ENCODE data around the gene ZNRF2. TPM values are rescaled to one million over a fixed set of nuclear protein-coding genes. Genes with fewer than 3 reads are reported as not detected.

Gene ZNRF2
- total RNA-seq, 1 donor from 2014 or later, result 8.1 TPM

GRCh38 chr7:30405179-30405578 is 120.8 kb downstream of the ZNRF2 start:
- no peak for DNase-seq (ENCODE audit: low read depth in 2 of 2)

DNA sequence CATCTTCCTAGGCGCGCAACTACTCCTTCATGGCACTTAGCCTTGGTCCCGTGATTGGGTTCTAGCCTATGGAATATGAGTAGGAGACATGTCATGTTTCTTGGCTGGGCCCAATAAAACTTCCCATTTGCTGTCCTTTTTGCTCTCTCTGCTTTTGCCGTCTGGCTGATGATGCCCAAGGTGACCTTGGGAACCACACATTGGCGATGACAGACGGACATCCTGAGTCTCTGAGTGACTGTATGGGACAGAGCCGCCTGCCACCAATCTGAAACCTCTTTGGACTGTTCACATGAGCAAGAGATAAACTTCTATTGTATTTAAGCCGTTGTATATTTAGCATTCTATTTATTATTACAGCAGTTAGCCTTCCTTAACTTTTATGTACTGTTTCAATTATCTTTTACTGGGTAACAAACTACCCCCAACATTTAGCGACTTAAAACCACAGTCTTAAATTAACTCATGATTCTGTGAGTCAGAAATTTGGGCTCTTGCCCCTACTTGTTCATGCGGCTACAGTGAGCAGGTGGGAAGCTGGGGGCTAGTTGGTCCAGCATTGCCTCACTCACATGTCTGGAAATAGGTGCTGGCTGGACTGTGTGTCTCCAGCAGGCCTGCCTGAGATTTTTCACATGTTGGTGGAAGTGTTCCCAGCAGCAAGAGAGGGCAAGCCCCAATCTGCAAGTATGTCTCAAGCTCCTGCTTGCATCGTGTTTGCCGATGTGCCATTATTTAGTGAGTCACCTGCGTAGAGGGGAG is 122.4 kb downstream of the ZNRF2 start:
- no peak for DNase-seq (ENCODE audit: low read depth in 2 of 2)

GRCh38 chr7:30411173-30411572 is 126.8 kb downstream of the ZNRF2 start:
- DNase-seq (ENCODE audit: low read depth in 2 of 2), result no peak

GRCh38 chr7:30411897-30412296 is 127.5 kb downstream of the ZNRF2 start:
- no peak for DNase-seq (ENCODE audit: low read depth in 2 of 2)

GRCh38 chr7:30412782-30413504 is 128.5 kb downstream of the ZNRF2 start:
- peak; percentile 90 to 91 for DNase-seq (ENCODE audit: low read depth in 2 of 2)

DNA sequence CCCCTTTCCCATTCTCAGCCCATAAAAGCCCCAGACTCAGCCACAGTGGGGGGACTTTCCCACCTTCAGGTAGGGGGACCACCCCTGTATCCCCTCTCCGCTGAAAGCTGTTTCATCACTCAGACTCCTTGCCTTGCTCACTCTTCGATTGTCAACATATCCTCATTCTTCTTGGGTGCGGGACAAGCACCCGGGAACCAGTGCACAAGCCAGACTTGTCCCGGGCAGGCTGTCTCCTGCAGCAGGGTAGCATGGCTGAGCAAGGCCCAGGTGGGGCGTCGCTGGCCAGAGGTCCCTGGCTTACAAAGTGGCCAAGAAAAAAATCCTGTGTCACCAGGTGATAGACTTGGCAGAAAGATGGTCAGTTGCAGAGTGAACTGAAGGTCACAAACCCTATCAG is 129.5 kb downstream of the ZNRF2 start:
- no peak for DNase-seq (ENCODE audit: low read depth in 2 of 2)

Other genes with a start within 250 kb of the ZNRF2 start
- 8.9 and 9.8 TPM in 2 replicates for gene MTURN, start 149.6 kb upstream of the ZNRF2 start, total RNA-seq
- gene NOD1, start 194.2 kb downstream of the ZNRF2 start, total RNA-seq, result 17.9 and 22.8 TPM in 2 replicates
- 22.2 and 26.2 TPM in 2 replicates for gene GGCT, start 220.2 kb downstream of the ZNRF2 start, total RNA-seq

Data from lung microvascular endothelial cell (primary cell).